Colonic mucosa (tissue), 4 donors: ENCODE results near the gene ATXN1. TPM values are rescaled to one million over a fixed set of nuclear protein-coding genes. Genes with fewer than 3 reads are reported as not detected.

Experiments
- DNase-seq: peaks from one replicate; pipeline ENCODE4 v3.0.0-alpha.2; 2020
- H3K27ac ChIP-seq: fragments of 200-600 bp; one replicate; pipeline ENCODE4 v1.8.0; 2021
- H3K27me3 ChIP-seq: fragments of 200-600 bp; one replicate; pipeline ENCODE4 v1.8.0; 2021
- H3K36me3 ChIP-seq: fragments of 200-600 bp; one replicate; pipeline ENCODE4 v1.8.0; 2021
- H3K4me1 ChIP-seq: fragments of 200-600 bp; one replicate; pipeline ENCODE4 v1.8.0; 2021; ENCODE audit warnings: mild to moderate bottlenecking
- H3K4me3 ChIP-seq: fragments of 200-600 bp; one replicate; pipeline ENCODE4 v1.8.0; 2021
- H3K9ac ChIP-seq, 2 donors: one replicate each; pipeline ENCODE4 v1.7.0; 2013; ENCODE audit warnings: control low read depth in 2 of 2, low read depth in 2 of 2, low read length in 2 of 2
- H3K9me3 ChIP-seq: fragments of 200-600 bp; one replicate; pipeline ENCODE4 v1.8.0; 2021
- intact Hi-C: fragments of 100-400 bp; cut with DNase I; formaldehyde crosslinking; loops from one replicate; pipeline ENCODE4 v1.14.1; 2022
- total RNA-seq, 2 donors: library from RNA; stranded (reverse); fragmentation: NEBNext Ultra II Directional in 1 of 2; extraction: Animal tissue kit (Norgen Biotek cat#: 25700) in 1 of 2; gene quantifications; one replicate each; pipeline ENCODE4 v1.2.1, GENCODE V29; 2021
- TF ChIP-seq, protein P1 (sequence below): fragments of 200-600 bp; IDR thresholded peaks from one replicate; pipeline ENCODE4 v1.8.0; 2022; ENCODE audit warnings: antibody characterized with exemption, mild to moderate bottlenecking
- donor health status: healthy.
- donor health status: DM: no; HTN: no; CAD: no.
- donor health status: DM: no; HTN: no; CAD: no.

The ATXN1 gene
- total RNA-seq, 2 donors from 2014 or later, result 24.5 to 41.9 TPM

DNA sequence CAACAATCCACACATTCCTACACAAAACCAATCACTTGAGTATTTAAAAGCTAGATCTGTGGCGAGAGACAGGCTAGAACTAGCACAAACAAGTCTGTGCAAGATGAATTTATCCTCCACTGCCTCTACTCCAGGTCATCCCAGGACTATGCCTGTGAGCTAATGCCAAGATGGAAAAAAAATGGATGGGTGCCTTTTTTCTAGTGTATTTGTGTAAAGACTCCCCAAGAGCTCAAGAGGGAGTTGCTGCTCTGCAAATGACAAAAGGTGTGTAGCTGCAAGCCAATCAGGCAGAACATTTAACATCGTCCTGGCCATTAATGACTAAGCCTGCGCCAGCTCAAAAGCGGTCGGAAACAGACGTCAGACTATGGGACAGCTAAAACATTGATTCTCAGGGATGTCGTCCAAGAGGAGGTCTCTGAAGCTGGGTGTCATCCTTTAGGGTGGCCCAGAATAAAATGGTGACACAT is 21.9 kb downstream of the ATXN1 start:
- no peak overlapping the region for H3K4me3 ChIP-seq
- H3K4me1 ChIP-seq, result peaks cover 6% of the 10 kb centered on the region
- no peaks in the 10 kb centered on the region for H3K27me3 ChIP-seq
- intact Hi-C loops, result no loop called here
- H3K27ac ChIP-seq, result no peak overlapping the region
- H3K36me3 ChIP-seq, result no peaks in the 10 kb centered on the region
- TF ChIP-seq, protein P1, sequence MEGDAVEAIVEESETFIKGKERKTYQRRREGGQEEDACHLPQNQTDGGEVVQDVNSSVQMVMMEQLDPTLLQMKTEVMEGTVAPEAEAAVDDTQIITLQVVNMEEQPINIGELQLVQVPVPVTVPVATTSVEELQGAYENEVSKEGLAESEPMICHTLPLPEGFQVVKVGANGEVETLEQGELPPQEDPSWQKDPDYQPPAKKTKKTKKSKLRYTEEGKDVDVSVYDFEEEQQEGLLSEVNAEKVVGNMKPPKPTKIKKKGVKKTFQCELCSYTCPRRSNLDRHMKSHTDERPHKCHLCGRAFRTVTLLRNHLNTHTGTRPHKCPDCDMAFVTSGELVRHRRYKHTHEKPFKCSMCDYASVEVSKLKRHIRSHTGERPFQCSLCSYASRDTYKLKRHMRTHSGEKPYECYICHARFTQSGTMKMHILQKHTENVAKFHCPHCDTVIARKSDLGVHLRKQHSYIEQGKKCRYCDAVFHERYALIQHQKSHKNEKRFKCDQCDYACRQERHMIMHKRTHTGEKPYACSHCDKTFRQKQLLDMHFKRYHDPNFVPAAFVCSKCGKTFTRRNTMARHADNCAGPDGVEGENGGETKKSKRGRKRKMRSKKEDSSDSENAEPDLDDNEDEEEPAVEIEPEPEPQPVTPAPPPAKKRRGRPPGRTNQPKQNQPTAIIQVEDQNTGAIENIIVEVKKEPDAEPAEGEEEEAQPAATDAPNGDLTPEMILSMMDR, result no peak
- DNase-seq, result no peak
- no peak overlapping the region for H3K9ac ChIP-seq
- no peaks in the 10 kb centered on the region for H3K9me3 ChIP-seq

DNA sequence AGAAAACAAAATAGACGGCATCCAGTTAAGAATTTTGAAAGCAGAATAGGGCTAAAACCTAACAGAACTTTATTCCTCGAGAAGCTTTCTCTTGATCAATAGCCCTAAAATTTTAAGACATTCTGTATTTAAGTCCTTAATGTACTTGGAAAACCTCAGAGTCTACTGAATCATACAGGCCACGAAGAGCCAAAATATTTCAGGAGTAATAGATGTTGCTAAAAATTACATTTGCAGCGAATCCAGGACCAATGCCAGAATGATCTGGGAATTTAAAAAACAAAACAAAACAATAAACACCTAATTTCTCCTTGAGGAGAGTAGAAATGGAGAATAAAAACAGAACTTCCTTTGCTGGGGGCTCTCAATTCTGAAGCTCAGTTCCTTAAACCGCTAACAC is 23.3 kb downstream of the ATXN1 start:
- H3K27me3 ChIP-seq, result no peaks in the 10 kb centered on the region
- peaks cover 6% of the 10 kb centered on the region for H3K4me1 ChIP-seq
- TF ChIP-seq, protein P1, result no peak
- H3K9ac ChIP-seq, result no peak overlapping the region
- no peak overlapping the region for H3K4me3 ChIP-seq
- no peaks in the 10 kb centered on the region for H3K9me3 ChIP-seq
- intact Hi-C loops, result no loop called here
- H3K27ac ChIP-seq, result no peak overlapping the region
- no peak for DNase-seq
- no peaks in the 10 kb centered on the region for H3K36me3 ChIP-seq

DNA sequence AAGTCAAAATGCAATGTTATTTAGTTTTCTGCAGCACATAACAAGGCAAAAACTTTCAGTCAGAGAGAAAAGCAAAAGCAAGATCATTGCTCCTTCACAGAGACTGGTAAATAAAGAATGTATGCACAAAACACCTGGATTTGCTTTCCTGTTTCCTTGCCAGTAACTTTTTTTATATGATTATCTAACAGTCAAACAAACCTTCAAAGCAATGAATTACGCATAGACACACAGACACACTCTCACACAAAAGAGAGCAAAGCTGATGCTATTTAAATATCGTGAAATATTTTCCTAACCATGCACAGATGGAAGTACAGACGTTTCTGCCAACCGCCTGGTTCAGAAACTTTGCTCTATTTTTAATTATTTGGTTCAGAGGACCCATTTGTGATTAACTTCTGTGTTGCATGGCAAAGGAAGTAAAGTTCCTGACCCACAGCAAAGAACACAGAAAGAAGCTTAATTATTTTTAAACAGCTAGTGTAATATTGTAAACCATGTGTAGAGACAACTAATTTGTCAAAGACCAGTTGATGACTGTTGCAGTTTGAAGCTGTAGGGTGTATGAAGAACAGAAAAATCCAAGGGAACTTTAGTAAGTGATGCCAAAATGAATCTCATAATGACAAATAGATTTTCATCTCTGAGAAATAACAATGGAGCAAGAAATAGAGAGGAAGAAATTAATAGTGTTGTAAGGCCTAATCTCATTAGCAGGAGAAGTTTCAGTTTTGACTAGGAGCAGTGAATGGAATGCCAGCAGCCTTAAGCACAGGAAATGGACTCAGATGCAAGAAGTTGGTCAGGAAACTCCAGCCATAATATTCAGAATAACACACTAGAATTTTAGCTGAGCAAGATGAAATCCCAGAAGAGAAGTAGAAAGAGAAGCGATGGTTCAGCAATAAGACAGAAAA is 24.1 kb downstream of the ATXN1 start:
- Histone ChIP-seq H3K9me3 (no peaks in the 10 kb centered on the region), H3K9ac (no peak overlapping the region), H3K27ac (peak overlapping the region; percentile 34), H3K4me3 (no peak overlapping the region), H3K36me3 (no peaks in the 10 kb centered on the region), H3K27me3 (no peaks in the 10 kb centered on the region), H3K4me1 (peaks cover 6% of the 10 kb centered on the region)
- intact Hi-C loops, result no loop called here
- TF ChIP-seq, protein P1, result no peak
- no peak for DNase-seq

DNA sequence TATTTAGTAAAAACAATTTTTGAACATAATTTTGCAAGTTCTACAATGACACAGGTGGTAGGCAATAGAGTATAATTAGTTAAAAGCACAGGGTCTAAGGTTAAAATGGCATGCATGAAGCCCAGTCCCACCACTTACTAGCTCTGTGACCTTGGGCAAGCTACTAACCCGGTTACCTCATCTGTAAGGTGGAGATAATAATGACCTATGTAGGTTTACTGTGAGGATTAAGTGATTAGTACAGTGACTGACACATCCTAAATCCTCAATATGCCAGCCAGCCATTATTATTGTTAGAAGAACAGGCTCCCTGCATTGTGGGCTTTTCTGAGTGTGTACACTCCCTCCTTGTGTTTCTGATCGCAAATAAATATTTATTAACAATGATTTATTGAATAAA is 26.2 kb downstream of the ATXN1 start:
- H3K36me3 ChIP-seq, result no peaks in the 10 kb centered on the region
- no peak for DNase-seq

DNA sequence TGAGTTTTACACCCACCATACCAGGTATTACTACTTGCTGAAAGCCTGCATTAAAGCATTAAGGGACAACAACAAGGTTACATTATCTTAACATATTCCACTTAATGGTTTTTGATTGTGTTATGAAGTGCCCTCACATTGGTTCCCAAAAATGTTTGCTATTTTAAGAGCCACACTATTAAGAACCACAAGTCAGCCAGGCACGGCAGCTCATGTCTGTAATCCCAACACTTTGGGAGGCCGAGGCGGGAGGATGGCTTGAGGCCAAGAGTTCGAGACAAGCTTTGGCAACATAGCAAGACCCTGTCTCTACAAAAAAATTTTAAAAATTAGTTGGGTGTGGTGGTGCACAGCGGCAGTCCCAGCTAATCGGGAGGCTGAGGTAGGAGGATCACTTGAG is 28.2 kb downstream of the ATXN1 start:
- H3K36me3 ChIP-seq, result no peaks in the 10 kb centered on the region
- H3K4me1 ChIP-seq, result peaks cover 13% of the 10 kb centered on the region
- no peaks in the 10 kb centered on the region for H3K9me3 ChIP-seq
- no peak for DNase-seq
- H3K4me3 ChIP-seq, result no peak overlapping the region
- intact Hi-C loops, result no loop called here
- H3K27me3 ChIP-seq, result no peaks in the 10 kb centered on the region
- no peak overlapping the region for H3K27ac ChIP-seq
- H3K9ac ChIP-seq, result no peak overlapping the region
- TF ChIP-seq, protein P1, result no peak

More for the DNA sequence above, 26.2 kb downstream of the ATXN1 start:
- no peaks in the 10 kb centered on the region for H3K27me3 ChIP-seq
- H3K4me3 ChIP-seq, result no peak overlapping the region
- intact Hi-C loops, result no loop called here
- no peaks in the 10 kb centered on the region for H3K9me3 ChIP-seq
- no peak overlapping the region for H3K27ac ChIP-seq
- no peak overlapping the region for H3K9ac ChIP-seq
- TF ChIP-seq, protein P1, result no peak
- peaks cover 13% of the 10 kb centered on the region for H3K4me1 ChIP-seq
